ENCODE data around the gene NR2F1. TPM values are rescaled to one million over a fixed set of nuclear protein-coding genes. Genes with fewer than 3 reads are reported as not detected.

NR2F1 gene
- polyA plus RNA-seq, 3 donors = 10.0 to 52.2 (median 47.7) TPM

- 40 to 63% (median 54%) methylated on average over 9 of the region's 9 CpGs for WGBS, 3 donors
- H3K27ac ChIP-seq (ENCODE audit: low read depth, low read length) = no peak overlapping the region
These were observed 5.8 kb upstream of the NR2F1 start for GRCh38 chr5:93576994-93577853.

DNA sequence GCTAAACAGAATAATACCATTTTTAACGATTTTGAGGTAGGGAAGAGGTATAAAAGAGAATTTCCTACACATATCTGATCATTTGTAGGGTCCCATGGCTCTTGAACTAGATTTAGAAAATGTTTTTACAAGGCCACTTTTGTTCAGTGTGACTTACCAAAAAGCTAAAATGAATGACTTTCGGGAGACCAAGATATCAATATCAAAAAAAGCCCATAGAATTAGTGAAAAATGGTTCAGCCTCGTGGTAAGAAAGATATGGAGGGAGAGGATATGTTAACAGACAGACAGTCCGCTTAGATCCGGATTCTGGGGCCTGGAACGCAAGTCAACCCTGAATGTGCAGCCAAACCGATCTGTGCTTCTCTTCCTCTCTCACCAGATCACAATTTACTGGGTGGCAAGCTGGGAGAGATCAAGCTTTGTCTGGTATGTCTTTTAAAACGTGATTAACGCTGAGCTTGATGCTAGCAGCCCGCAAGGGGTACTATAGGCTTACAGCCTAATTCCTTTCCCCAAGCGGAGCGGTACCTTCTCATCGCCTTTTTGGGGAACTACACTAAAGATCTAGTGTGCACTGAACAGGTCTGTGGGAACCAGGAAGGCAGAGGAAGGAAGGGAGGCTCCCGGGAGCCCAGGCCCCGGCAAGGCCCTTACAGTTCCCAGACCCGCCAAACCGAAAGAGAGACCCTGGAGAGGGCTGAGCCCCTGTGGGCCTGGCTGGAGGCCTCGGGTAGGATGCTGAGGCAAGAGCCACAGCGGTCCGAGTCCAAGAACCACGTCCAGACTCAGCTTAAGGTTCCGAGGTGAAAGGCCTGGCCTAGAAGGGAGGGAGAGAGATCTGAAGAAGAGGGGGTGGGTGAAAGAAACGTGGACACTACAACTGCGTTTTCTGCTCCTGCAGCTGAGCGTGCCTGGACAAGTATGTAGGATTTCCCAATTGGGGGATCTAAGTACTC is 4.9 kb upstream of the NR2F1 start:
- peak overlapping the region; percentile 44 for H3K27ac ChIP-seq (ENCODE audit: low read depth, low read length)
- WGBS, 3 donors = 34 to 78% (median 45%) methylated on average over 25 of the region's 25 CpGs

DNA sequence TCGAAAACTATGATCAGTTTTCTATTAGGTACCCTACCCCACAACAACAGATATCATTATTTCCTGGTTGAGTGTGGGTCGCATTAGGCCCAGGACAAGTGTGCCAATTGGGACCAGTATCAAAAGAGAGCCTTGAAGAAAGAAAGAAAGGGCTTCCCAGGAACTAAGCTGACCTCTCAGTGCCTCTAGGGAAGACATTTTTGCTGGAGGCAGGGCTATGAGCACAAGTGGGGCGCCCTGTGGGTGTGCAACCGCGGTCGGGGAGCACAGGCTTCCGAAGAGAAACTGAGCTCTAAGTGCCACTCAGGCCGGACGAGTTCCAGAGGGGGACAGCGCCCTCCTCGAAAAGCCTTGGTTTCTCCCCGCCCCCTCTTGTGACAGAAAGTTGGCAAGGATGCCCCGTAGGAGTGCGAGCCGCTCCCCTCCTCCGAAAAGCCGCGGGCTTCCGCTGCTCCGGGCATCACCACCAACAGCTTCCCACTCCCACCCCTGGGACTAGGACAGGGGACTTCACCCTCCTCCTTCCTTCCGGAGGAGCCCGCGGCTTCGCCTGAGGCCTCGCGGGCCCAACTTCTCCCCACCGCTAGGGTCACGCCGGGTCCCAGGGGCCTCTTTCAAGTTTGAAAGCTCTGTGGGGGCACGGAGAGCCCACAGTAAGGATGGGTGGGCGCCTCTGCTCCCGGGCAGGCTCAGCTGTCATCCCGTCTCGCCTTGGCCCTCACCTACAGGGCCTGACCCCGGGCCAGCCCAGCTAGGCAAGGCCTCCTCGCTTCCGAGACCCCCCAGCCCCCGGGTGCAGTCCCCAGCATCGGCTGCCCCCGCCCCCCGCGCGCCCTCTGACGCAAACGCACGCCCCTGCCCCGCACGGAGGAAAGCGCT is 4.0 kb upstream of the NR2F1 start:
- 4 to 17% (median 5%) methylated on average over 46 to 49 of the region's 49 CpGs for WGBS, 3 donors
- H3K27ac ChIP-seq (ENCODE audit: low read depth, low read length) = peak overlapping the region; percentile 29

DNA sequence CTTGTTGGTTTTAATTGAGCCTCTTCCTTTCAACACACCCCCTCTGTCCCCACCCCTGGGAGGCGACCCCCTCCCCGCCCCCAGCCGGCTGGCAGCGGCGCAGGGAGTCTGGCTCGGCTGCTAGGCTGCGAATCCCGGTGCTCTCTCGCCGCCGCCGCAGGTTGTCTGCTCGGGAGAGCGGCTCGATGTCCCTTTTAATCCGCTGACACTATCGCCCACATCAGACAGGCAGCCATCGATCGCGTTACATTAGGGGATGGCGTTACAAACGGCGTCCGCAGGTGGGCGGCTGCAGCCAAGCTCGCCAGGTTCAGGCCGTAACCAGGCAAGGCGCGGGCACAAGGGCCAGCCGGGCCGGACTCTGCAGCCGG is 3.3 kb upstream of the NR2F1 start:
- WGBS, 3 donors = 0 to 2% (median 1%) methylated on average over 20 to 32 of the region's 32 CpGs
- peak overlapping the region; percentile 29 for H3K27ac ChIP-seq (ENCODE audit: low read depth, low read length)

DNA sequence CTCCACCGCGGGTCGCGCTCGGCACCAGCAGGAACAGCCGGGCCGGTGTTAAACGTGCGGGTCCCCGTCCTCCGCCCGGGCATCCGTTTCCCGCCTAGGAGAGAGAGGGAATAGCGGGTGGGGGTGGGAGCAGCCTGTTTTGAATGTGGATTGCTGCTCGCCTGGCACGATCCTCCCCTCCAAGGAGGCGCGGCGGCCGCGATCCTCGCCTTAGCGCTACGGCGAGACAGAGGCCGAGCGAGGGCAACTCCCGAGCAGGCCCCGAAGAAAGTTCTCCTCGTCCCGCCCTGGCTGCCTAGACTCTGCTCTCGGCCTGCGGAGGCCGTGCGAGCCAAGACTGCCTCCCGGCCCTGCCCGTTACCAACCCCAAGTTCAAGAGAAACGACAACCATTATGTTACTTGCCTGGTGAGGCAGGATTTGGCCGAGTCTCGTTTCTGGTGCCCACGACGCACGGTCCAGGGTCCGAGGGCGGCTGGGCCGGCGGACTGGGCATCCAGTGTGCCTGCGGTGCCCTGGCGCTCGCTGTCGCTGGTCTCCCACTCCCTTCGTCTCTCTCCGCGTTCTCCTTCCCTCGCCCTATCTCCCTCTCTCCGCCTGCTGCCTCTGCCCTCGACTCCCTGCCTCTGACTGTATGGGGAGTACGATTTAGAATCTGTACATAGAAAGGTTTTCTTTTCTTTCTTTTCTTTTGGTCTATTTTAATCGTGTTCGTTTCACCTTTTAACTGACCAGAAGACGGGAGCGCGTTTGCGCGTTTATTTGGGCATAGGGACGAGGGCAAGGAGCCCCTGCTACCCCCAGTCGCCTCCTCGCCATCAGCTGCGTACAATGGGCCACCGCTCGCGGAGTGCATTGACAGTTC is 2.7 kb upstream of the NR2F1 start:
- no peak overlapping the region for H3K27ac ChIP-seq (ENCODE audit: low read depth, low read length)
- 1 to 2% (median 1%) methylated on average over 68 to 73 of the region's 73 CpGs for WGBS, 3 donors

DNA sequence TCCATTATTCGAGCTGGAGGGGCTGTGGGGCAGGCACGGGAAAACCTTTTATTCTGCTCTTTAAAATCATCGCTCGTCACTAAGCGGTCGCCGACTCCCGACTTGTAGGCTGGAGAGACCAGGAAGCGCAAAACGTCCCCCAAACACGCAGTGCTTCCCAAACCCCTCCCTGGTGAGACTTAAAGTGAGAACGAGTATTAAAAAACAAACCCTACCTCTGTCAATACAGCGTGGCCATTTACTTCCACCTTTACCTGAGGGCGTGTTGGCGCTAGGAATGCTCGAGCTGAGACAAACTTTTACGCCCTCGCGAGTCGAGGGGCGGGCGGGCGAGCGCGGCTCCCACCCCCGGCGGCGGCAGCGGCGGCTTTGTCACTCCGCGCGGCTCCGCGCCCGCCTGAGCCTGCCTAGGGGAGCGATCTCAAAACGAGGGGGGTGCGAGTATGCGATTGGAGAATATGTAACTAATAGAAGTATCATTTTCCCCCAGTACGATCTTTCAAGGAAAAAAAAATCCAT is 2.0 kb upstream of the NR2F1 start, which contains the start of gene NR2F1-AS1:
Gene NR2F1-AS1, minus strand, starts transcription at position 293 of the 519 bp plus-strand sequence.
- no peak within 1 kb of the TSS for H3K27ac ChIP-seq (ENCODE audit: low read depth, low read length)
- WGBS, 3 donors = 0 to 2% (median 1%) methylated on average over 41 of the region's 41 CpGs

DNA sequence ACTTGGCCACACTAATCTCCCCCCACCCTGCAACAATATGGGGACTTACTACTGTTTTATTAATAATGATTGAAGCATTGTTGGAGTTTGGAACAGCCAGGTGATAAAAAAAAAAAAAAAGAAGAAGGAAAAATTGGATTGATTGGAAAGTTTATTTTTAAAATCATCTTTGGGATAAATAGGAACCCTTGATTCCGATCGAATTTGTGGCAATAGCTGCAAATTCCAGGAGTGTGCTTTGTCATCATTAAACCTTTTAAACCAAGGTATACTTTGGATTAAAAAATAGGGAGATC is 907 bp upstream of the NR2F1 start:
- no peak overlapping the region for H3K27ac ChIP-seq (ENCODE audit: low read depth, low read length)
- 1 to 3% (median 2%) methylated on average over 2 of the region's 2 CpGs for WGBS, 3 donors

- no peak overlapping the region for H3K27ac ChIP-seq (ENCODE audit: low read depth, low read length)
- WGBS, 3 donors = 2 to 8% (median 3%) methylated on average over 4 of the region's 4 CpGs
These were observed 381 bp downstream of the NR2F1 start for GRCh38 chr5:93583439-93583767.

GRCh38 chr5:93583768-93584595 is 960 bp downstream of the NR2F1 start:
- peak overlapping the region; percentile 26 for H3K27ac ChIP-seq (ENCODE audit: low read depth, low read length)
- 1% methylated on average over 58 to 110 of the region's 110 CpGs for WGBS, 3 donors

DNA sequence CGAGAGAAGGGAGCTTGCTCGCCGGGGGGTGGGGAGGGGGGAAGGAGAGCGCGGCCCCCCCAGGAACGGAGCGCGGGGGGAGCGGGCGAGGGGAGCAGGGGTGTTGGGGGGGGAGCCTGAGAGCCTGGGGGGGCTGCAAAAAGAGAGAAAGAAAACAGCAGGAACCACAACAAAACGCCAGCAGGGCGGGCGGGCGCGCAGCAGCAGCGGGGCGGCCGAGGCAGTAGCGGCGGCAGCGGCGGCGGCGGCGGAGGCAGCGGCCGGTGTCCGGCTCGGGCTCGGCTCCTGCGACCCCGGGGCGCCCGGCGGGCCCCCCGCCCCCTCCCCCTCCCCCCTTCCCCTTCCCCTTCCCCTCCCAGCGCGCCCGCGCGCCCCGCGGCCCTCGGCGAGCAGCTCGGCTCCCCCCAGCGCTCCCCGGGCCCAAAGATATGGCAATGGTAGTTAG is 1.6 kb downstream of the NR2F1 start:
- 1 to 2% methylated on average over 17 to 36 of the region's 48 CpGs; no CpG with 5 or more reads in 1 of the 3 donors for WGBS, 3 donors
- peak overlapping the region; percentile 26 for H3K27ac ChIP-seq (ENCODE audit: low read depth, low read length)

- no peak overlapping the region for H3K27ac ChIP-seq (ENCODE audit: low read depth, low read length)
- 1 to 2% (median 1%) methylated on average over 52 to 70 of the region's 70 CpGs for WGBS, 3 donors
These were observed 2.2 kb downstream of the NR2F1 start for GRCh38 chr5:93585041-93585766.

DNA sequence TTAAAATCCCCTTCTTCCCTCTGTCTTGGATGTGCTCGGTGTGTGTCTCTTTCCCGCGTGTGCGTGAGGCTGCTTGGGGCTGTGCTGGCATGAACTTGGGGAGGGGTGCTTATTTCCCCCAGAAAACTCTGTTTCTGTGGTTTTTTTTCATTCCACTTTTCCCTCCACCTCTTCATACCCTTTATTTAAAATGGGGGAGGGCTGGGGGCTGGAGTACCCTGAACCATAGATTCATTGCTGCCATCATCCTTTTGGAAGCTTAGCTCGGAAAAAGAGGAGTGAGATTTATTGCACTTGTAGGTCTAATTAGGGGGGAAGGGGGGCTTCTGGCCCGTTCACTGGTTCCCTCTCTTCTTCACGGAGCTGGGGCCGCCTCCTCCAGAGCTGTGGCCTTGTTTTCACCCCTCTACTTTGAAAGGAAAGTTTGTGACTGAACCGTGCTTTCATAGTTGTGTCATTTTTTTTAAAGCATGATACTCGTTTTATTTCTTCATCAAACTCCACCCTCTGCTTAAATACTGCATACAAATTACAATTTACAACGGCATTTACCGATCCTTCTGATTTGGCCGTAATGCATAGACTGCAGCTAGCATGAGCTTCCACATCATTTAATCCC is 2.9 kb downstream of the NR2F1 start:
- WGBS, 3 donors = 15 to 25% (median 16%) methylated on average over 13 of the region's 13 CpGs
- no peak overlapping the region for H3K27ac ChIP-seq (ENCODE audit: low read depth, low read length)

DNA sequence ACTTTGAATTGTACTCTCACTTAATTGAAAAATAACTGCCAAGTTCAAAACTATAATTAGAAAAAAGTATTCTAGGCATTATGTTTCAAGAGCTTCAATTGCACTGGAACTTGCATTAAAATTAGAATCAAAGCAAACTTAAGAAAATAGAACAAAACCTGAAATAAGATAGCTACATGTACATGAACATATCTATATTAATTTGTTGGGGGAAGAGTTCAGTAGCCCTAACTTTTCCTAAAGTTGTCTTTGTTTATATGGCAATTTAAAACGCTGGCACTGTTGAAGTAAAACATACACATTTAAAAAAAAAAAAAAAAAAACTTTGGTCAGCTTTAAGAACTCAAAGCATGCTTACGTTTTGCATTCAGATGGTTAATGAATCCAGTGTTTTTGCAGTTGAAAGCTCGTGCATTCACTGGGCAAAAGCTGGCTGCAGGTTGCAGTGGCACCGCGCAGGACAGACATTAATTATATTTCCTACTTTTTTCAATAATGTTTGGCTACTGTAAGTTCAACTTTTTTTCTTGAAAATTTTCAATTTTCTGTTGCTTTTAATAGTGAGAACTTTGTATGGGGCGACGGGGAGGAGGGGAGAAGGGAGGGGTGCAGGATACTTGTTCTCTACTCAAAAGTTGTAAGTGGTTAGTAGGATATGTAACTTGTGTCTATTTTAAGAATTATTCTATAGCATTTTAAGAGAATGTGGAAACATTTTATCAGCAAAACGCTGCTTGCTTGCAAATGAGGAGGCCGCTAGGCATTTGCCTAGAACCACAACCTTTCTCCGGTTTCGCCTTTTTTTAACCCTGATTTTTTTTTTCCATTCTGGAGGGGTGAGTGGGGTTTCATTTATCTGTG is 3.9 kb downstream of the NR2F1 start:
- H3K27ac ChIP-seq (ENCODE audit: low read depth, low read length) = no peak overlapping the region
- WGBS, 3 donors = 28 to 60% (median 40%) methylated on average over 11 of the region's 11 CpGs

- WGBS, 3 donors = 24 to 30% (median 25%) methylated on average over 59 of the region's 59 CpGs
- no peak overlapping the region for H3K27ac ChIP-seq (ENCODE audit: low read depth, low read length)
These were observed 4.8 kb downstream of the NR2F1 start for GRCh38 chr5:93587597-93588351.
